DND-41 (cell line): Measurements from ENCODE around the gene WNT9B.

Experiments used
- CTCF ChIP-seq: IDR thresholded peaks from 2 replicates; pipeline ENCODE4 v1.5.1; 2012; ENCODE audit warnings: borderline replicate concordance, low read length, moderate library complexity, mild to moderate bottlenecking; ENCODE audit not compliant: poor library complexity, severe bottlenecking; ENCODE audit errors: extremely low read depth
- EZH2 ChIP-seq: IDR thresholded peaks from 3 replicates; pipeline ENCODE4 v1.6.1; 2012; ENCODE audit warnings: borderline replicate concordance, low read depth, mild to moderate bottlenecking, moderate library complexity, low read length, inconsistent platforms; ENCODE audit not compliant: severe bottlenecking

- no peak for TF ChIP-seq CTCF
- TF ChIP-seq EZH2: no peak
Measured at GRCh38 chr17:46890638-46891037, 39.3 kb downstream of the WNT9B start.
